HFF-Myc (cell line): ENCODE results near the gene VAV1.

Experiments used
- DNase-seq: peaks from one replicate; pipeline ENCODE4 v3.0.0-alpha.2; 2011; ENCODE audit warnings: low read depth; ENCODE audit errors: extremely low read depth
- H3K4me3 ChIP-seq: replicated peaks from 2 replicates; pipeline ENCODE4 v1.5.1; 2011; ENCODE audit warnings: low read depth, mild to moderate bottlenecking, control low read depth, low read length
- CTCF ChIP-seq: IDR thresholded peaks from 2 replicates; pipeline ENCODE4 v1.5.1; 2012; ENCODE audit warnings: mild to moderate bottlenecking, low read depth, low read length, control low read depth; ENCODE audit errors: missing control alignments

VAV1 gene

GRCh38 chr19:6812612-6813011 lies 40.1 kb downstream of the VAV1 start:
- no peak for TF ChIP-seq CTCF
- no peak overlapping the region for H3K4me3 ChIP-seq
- no peak for DNase-seq

- no peak overlapping the region for H3K4me3 ChIP-seq
- no peak for TF ChIP-seq CTCF
These were observed 41.2 kb downstream of the VAV1 start for GRCh38 chr19:6813659-6814058.

GRCh38 chr19:6817179-6817578 lies 44.7 kb downstream of the VAV1 start:
- no peak for TF ChIP-seq CTCF
- DNase-seq, result no peak

More at GRCh38 chr19:6813659-6814058, 41.2 kb downstream of the VAV1 start:
- no peak for DNase-seq

GRCh38 chr19:6818246-6818645 lies 45.7 kb downstream of the VAV1 start:
- H3K4me3 ChIP-seq, result no peak overlapping the region
- no peak for DNase-seq
- no peak for TF ChIP-seq CTCF

More at GRCh38 chr19:6817179-6817578, 44.7 kb downstream of the VAV1 start:
- H3K4me3 ChIP-seq, result no peak overlapping the region

- no peak for DNase-seq
- H3K4me3 ChIP-seq, result no peak overlapping the region
- TF ChIP-seq CTCF, result no peak
These were observed 46.8 kb downstream of the VAV1 start for GRCh38 chr19:6819323-6819722.

GRCh38 chr19:6820237-6820636 lies 47.7 kb downstream of the VAV1 start:
- no peak for TF ChIP-seq CTCF
- no peak overlapping the region for H3K4me3 ChIP-seq
- no peak for DNase-seq

GRCh38 chr19:6821639-6822310 lies 49.3 kb downstream of the VAV1 start:
- no peak for DNase-seq
- TF ChIP-seq CTCF, result no peak
- no peak overlapping the region for H3K4me3 ChIP-seq
